ENCODE measurements around the gene SORCS2. TPM values are rescaled to one million over a fixed set of nuclear protein-coding genes. Genes with fewer than 3 reads are reported as not detected.

Gene SORCS2
- total RNA-seq, 1 experiment from 2014 or later: not detected

- Mint-ChIP-seq H3K4me1 (ENCODE audit: insufficient read depth, unreplicated experiment) (no peaks in the 10 kb centered on the region), H3K27ac (ENCODE audit: low read depth, unreplicated experiment) (no peak overlapping the region), H3K27me3 (ENCODE audit: insufficient read depth, unreplicated experiment) (peaks cover 28% of the 10 kb centered on the region), H3K4me3 (ENCODE audit: unreplicated experiment) (no peak overlapping the region), H3K9me3 (ENCODE audit: unreplicated experiment) (no peaks in the 10 kb centered on the region), H3K36me3 (ENCODE audit: insufficient read depth, unreplicated experiment) (no peaks in the 10 kb centered on the region)
- TF ChIP-seq CTCF (IDR thresholded peaks at IDR 0.05; ENCODE audit: unreplicated experiment): no peak
- no peak for DNase-seq (ENCODE audit: unreplicated experiment)
- intact Hi-C loops (cut with micrococcal nuclease): no loop called here
- ChIA-PET POLR2A (no interaction called here), CTCF (no interaction called here)
- no TSS peak for BruUV-seq (replicated peaks)
These were observed 427.9 kb downstream of the SORCS2 start for GRCh38 chr4:7620086-7620813.

- no peak overlapping the region for H3K27ac Mint-ChIP-seq (ENCODE audit: low read depth, unreplicated experiment)
- no peak for DNase-seq (ENCODE audit: unreplicated experiment)
- H3K27me3 Mint-ChIP-seq (ENCODE audit: insufficient read depth, unreplicated experiment): peaks cover 28% of the 10 kb centered on the region
- H3K4me1 Mint-ChIP-seq (ENCODE audit: insufficient read depth, unreplicated experiment): no peaks in the 10 kb centered on the region
- no peak for TF ChIP-seq CTCF (IDR thresholded peaks at IDR 0.05; ENCODE audit: unreplicated experiment)
- no peaks in the 10 kb centered on the region for H3K36me3 Mint-ChIP-seq (ENCODE audit: insufficient read depth, unreplicated experiment)
- H3K4me3 Mint-ChIP-seq (ENCODE audit: unreplicated experiment): no peak overlapping the region
- intact Hi-C loops (cut with micrococcal nuclease): no loop called here
- BruUV-seq (replicated peaks): no TSS peak
- ChIA-PET CTCF (no interaction called here), POLR2A (no interaction called here)
- no peaks in the 10 kb centered on the region for H3K9me3 Mint-ChIP-seq (ENCODE audit: unreplicated experiment)
These were observed 428.5 kb downstream of the SORCS2 start for GRCh38 chr4:7620814-7621176.

- no TSS peak for BruUV-seq (replicated peaks)
- no peaks in the 10 kb centered on the region for H3K36me3 Mint-ChIP-seq (ENCODE audit: insufficient read depth, unreplicated experiment)
- ChIA-PET POLR2A (no interaction called here), CTCF (no interaction called here)
- no peaks in the 10 kb centered on the region for H3K4me1 Mint-ChIP-seq (ENCODE audit: insufficient read depth, unreplicated experiment)
- no peak overlapping the region for H3K27ac Mint-ChIP-seq (ENCODE audit: low read depth, unreplicated experiment)
- H3K4me3 Mint-ChIP-seq (ENCODE audit: unreplicated experiment): no peak overlapping the region
- no peak for TF ChIP-seq CTCF (IDR thresholded peaks at IDR 0.05; ENCODE audit: unreplicated experiment)
- intact Hi-C loops (cut with micrococcal nuclease): no loop called here
- H3K9me3 Mint-ChIP-seq (ENCODE audit: unreplicated experiment): no peaks in the 10 kb centered on the region
- H3K27me3 Mint-ChIP-seq (ENCODE audit: insufficient read depth, unreplicated experiment): peaks cover 28% of the 10 kb centered on the region
- no peak for DNase-seq (ENCODE audit: unreplicated experiment)
These were observed 429.1 kb downstream of the SORCS2 start for GRCh38 chr4:7621252-7622035.

GRCh38 chr4:7622371-7622770 is 430.0 kb downstream of the SORCS2 start:
- Mint-ChIP-seq H3K27me3 (ENCODE audit: insufficient read depth, unreplicated experiment) (peaks cover 28% of the 10 kb centered on the region), H3K9me3 (ENCODE audit: unreplicated experiment) (no peaks in the 10 kb centered on the region)

More at GRCh38 chr4:7622371-7622770, 430.0 kb downstream of the SORCS2 start:
- H3K27ac Mint-ChIP-seq (ENCODE audit: low read depth, unreplicated experiment): no peak overlapping the region
- ChIA-PET POLR2A (no interaction called here), CTCF (interaction anchor here (0.8 kb wide), 1 partner anchor 98 kb away, joined by 3 read pairs; no protein-coding TSS in a partner anchor)
- no peaks in the 10 kb centered on the region for H3K4me1 Mint-ChIP-seq (ENCODE audit: insufficient read depth, unreplicated experiment)
- H3K36me3 Mint-ChIP-seq (ENCODE audit: insufficient read depth, unreplicated experiment): no peaks in the 10 kb centered on the region
- intact Hi-C loops (cut with micrococcal nuclease): no loop called here
- DNase-seq (ENCODE audit: unreplicated experiment): no peak
- BruUV-seq (replicated peaks): no TSS peak
- no peak for TF ChIP-seq CTCF (IDR thresholded peaks at IDR 0.05; ENCODE audit: unreplicated experiment)
- H3K4me3 Mint-ChIP-seq (ENCODE audit: unreplicated experiment): no peak overlapping the region

Data from MCF 10A (cell line).